ENCODE data around the gene ENTHD1.

ENTHD1 gene, protein sequence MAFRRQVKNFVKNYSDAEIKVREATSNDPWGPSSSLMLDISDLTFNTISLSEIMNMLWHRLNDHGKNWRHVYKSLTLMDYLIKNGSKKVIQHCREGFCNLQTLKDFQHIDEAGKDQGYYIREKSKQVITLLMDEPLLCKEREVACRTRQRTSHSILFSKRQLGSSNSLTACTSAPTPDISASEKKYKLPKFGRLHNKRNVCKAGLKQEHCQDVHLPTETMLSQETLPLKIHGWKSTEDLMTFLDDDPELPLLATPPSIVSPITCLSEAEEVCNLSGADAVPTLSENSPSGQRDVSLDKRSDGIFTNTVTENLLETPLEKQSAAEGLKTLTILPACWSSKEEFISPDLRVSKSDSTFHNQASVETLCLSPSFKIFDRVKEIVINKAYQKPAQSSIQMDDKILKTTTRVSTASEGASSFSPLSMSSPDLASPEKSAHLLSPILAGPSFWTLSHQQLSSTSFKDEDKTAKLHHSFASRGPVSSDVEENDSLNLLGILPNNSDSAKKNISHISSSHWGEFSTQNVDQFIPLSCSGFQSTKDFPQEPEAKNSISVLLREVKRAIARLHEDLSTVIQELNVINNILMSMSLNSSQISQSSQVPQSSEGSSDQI

DNA sequence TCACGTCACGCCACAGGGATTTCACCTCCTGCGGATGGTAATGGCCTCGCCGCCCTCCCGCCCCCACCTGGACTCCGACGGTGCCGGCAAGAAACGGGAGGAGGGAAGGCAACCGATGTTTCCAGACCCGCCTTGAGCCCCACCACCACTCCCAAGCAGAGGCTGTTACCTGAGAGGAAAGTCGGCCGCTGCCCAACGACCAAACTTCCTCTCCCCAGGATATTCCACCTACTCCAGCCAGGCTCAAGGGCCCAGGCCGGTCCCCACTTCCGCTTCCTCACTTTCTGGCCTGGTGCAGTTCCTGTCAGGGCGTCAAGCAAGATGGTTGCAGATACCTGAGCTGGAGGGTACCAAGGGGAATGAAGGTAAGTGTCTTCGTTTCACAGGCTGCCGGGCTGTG, at the start of gene ENTHD1:
TSS of gene ENTHD1 (minus strand) at position 235 of the 400 bp plus-strand sequence. CDS start 6,012 bp downstream, outside the sequence.
- DNase-seq (ENCODE audit: low read depth in 3 of 3), result no peak

GRCh38 chr22:39943337-39943736, 49.8 kb upstream of the ENTHD1 start:
- no peak for DNase-seq (ENCODE audit: low read depth in 3 of 3)

GRCh38 chr22:39942439-39943230, 49.1 kb upstream of the ENTHD1 start:
- DNase-seq (ENCODE audit: low read depth in 3 of 3), result no peak

- DNase-seq (ENCODE audit: low read depth in 3 of 3), result no peak
Measured at GRCh38 chr22:39941601-39942000, 48.0 kb upstream of the ENTHD1 start.

- no peak for DNase-seq (ENCODE audit: low read depth in 3 of 3)
Measured at GRCh38 chr22:39940757-39941305, 47.3 kb upstream of the ENTHD1 start.

DNA sequence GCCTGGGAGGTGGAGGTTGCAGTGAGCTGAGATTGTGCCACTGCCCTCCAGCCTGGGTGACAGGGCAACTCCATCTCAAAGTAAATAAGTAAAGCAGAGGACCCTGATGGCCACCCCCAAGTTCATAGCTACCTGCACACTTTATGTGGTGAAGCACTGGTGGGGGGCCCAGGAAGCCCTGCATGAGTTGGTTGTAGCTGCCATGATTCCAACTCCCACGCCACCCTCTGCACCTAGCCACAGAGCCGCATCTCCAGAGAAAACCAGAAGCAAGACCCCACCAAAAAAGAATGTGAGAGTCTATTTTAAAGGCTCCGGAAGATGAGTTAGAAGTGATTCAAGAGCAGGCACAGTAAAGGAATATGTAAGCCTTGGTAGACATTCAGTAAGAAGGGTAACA, 46.3 kb upstream of the ENTHD1 start:
- no peak for DNase-seq (ENCODE audit: low read depth in 3 of 3)

GRCh38 chr22:39938509-39939111, 45.0 kb upstream of the ENTHD1 start:
- DNase-seq (ENCODE audit: low read depth in 3 of 3), result peak; percentile 39 to 61 (median 45)

- no peak for DNase-seq (ENCODE audit: low read depth in 3 of 3)
Measured at GRCh38 chr22:39937906-39938305, 44.3 kb upstream of the ENTHD1 start.

DNA sequence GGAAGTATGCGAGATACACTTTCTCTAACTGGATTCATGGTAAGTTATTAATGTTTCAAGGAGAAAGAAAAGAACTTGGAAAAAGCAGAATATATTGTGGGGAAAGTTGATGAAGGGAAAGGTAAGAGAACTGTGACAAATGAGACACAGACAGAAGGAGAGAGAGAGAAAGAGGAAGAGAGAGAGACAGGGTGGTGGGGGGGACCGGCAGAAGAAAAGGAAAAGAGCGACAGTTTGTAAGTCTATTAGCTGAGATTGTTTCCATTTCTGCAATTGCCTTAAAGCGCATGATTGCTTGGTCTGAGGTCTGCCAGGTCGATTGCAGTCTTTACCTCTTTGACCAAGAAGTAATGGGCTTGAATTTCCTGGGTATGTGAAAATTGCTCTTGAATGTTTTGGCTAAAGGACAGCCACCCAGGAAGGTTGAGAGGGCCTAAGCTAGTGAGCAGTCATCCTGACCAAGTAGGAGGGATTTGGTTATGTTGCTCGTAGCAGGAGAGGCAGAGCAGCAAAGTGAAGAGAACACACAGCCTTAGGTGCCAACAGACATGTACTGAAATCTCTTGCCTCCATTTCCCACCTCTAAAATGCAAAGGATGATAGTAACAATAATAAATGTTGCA, 43.1 kb upstream of the ENTHD1 start:
- no peak for DNase-seq (ENCODE audit: low read depth in 3 of 3)

DNA sequence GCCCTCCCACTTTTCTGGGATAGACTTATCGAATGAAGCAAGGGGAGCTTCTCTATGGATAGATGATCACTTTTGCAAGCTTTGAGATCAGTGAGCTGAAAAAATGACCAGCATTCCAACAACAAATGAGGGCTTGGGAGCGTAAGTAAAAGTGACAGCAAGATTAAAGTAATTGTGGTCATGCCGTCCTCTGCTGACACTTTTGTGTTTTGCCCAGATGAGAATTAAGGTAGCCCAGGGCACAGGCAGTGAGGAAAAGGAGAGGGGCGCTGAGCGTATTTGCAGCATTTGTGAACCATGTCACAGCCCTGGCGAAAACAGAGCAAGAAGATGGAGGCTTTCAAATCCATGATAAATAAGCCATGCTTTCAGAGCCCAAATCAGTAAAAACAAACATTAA, 42.1 kb upstream of the ENTHD1 start:
- DNase-seq (ENCODE audit: low read depth in 3 of 3), result no peak

GRCh38 chr22:39935116-39935515, 41.6 kb upstream of the ENTHD1 start:
- no peak for DNase-seq (ENCODE audit: low read depth in 3 of 3)

DNA sequence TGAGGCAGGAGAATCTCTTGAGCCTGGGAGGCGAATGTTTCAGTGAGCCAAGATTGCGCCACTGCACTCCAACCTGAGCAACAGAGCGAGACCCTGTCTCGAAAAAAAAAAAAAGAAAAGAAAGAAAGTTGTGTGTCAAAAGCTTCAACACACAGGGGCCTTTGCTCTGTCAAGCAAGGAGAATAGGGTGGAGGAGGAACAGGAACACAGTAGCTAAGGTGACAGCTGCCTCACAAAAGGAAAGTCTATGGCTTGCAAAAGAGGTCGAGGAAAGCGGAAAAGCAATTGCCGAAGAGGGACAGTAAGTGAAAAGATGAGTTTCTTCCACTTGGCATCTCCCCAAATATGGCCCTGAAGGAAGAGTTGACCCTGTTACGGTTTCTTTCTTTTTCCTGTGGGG, 40.2 kb upstream of the ENTHD1 start:
- DNase-seq (ENCODE audit: low read depth in 3 of 3), result no peak

- DNase-seq (ENCODE audit: low read depth in 3 of 3), result peak in 1 of 3 experiments; percentile 59
Measured at GRCh38 chr22:39932918-39933649, 39.5 kb upstream of the ENTHD1 start.

- DNase-seq (ENCODE audit: low read depth in 3 of 3), result no peak
Measured at GRCh38 chr22:39932166-39932565, 38.6 kb upstream of the ENTHD1 start.

DNA sequence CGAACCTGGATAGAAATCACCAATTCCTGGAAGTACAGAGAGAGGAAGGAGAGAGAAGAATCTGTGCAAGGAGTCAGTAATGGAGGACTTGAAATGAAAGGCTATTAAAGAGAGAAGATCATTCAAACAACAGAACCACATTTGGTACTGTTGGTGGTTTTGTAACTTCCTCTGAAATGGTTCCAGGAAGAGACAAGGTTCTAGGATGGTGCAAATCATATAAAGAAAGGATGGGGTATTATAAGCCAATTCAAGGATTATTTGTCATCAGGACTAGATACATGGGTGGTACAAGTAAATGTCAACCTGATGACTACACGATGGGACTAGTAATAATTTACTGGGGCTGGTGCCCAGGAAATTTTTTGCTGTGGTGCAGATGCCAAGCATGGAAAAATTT, 37.7 kb upstream of the ENTHD1 start:
- no peak for DNase-seq (ENCODE audit: low read depth in 3 of 3)

- no peak for DNase-seq (ENCODE audit: low read depth in 3 of 3)
Measured at GRCh38 chr22:39928536-39929520, 35.3 kb upstream of the ENTHD1 start.

GRCh38 chr22:39927544-39927943, 34.0 kb upstream of the ENTHD1 start:
- DNase-seq (ENCODE audit: low read depth in 3 of 3), result no peak

DNA sequence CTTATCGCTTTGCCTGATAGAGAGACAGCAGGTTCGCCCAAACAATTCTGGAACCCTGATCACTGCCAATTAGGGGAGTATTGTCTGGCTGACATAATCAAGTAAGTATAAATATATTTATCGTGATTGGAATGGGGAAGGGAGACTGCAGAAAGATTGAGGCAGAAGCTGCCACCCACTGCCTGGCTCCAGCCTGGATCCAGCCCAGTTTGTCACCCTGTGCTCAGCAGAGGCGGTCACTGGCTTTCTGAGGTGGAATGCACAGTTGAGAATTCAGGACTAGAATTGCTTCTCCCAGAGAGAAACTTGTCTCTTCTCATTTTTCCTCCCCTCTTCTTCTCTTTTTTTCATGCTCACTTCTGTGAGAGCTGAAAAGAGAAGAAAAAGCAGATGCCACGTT, 33.2 kb upstream of the ENTHD1 start:
- DNase-seq (ENCODE audit: low read depth in 3 of 3), result no peak

DNA sequence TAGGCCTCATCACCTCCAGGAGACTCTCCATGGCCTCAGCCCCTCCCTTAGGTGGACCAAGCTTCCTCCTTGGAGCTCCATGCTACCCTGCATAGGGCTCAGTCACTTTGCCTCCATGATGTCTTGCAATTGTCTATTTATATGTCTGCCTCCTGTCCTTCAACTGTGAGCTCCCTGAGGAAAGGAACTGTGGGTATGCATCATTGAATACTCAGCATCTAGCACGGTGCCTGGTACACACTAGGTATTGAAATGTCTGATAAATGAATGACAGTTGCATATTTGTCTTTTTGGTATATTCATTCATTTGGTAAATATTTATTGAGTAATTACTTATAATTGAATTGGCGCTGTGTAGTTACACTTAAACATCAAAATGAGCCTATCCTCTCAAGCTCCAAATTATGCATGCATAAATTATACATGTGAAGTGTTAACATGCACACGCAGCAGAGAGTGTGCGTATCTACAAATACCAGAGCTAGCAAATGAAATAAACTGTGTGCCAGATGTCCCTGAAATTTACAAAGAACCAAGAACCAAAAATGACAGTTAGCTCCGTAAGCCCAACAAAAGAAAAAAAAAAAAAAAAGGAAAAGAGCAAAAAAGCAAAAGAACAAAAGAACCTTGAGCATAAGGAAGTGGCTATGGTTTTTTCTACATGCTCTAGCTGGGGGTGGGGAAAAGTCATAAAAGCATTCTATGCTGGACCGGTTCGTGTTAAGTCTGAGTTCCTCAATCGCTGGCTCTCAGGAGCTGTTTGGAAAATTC, 32.5 kb upstream of the ENTHD1 start:
- no peak for DNase-seq (ENCODE audit: low read depth in 3 of 3)

All from stimulated activated CD4-positive, alpha-beta T cell treated with anti-CD3 and anti-CD28 coated beads, TNF-alpha, amount 100 ng/mL, for 24 hours (primary cell).